A549 (cell line): Measurements from ENCODE around the gene METTL9.
"Not testable (repeated sequence)": the region's sequence is repeated elsewhere in the genome, so short reads cannot be mapped to it uniquely, and the experiment has no call there.

ENCODE experiments used
- EHMT2 ChIP-seq: fragments of 200-600 bp; sonication (generic); IDR thresholded peaks from 2 replicates; pipeline ENCODE4 v1.6.1; 2016; ENCODE audit warnings: antibody characterized with exemption, low read depth, mild to moderate bottlenecking, moderate library complexity
- FOSL2 ChIP-seq, 2 experiments: fragments of 450-650 bp in 1 of 2; fragments of >200 bp in 1 of 2; sonication (Bioruptor Twin) in 1 of 2; formaldehyde crosslinking; IDR thresholded peaks; 2 replicates each; pipeline versions ENCODE4 v1.5.0 to v1.6.1; 2016 to 2020; ENCODE audit warnings: mild to moderate bottlenecking in 1 of 2, moderate library complexity in 1 of 2
- GATA3 ChIP-seq: IDR thresholded peaks from 2 replicates; pipeline ENCODE4 v1.6.1; 2012; ENCODE audit warnings: borderline replicate concordance
- HDAC2 ChIP-seq: fragments of 200-600 bp; sonication (generic); IDR thresholded peaks from 2 replicates; pipeline ENCODE4 v1.6.1; 2016
- MAZ ChIP-seq: fragments of 150-350 bp; IDR thresholded peaks from 2 replicates; pipeline ENCODE4 v1.6.1; 2014; ENCODE audit warnings: antibody characterized with exemption, low read depth, low read length, borderline replicate concordance
- NPAS2 ChIP-seq: fragments of 250-450 bp; sonication (Bioruptor Pico); IDR thresholded peaks from 2 replicates; pipeline ENCODE4 v1.8.0; 2022; ENCODE audit warnings: mild to moderate bottlenecking, moderate library complexity, borderline replicate concordance
- POLR2A ChIP-seq: IDR thresholded peaks from 2 replicates; pipeline ENCODE4 v1.6.1; 2012; ENCODE audit warnings: mild to moderate bottlenecking, low read length
- RCOR1 ChIP-seq: fragments of 150-350 bp; IDR thresholded peaks from 2 replicates; pipeline ENCODE4 v1.6.1; 2014; ENCODE audit warnings: antibody characterized with exemption, low read length, low read depth
- SREBF2 ChIP-seq: fragments of 450-650 bp; IDR thresholded peaks from 2 replicates; pipeline ENCODE4 v1.6.1; 2014; ENCODE audit warnings: mild to moderate bottlenecking, moderate library complexity
- USF2 ChIP-seq: fragments of 450-650 bp; IDR thresholded peaks from 2 replicates; pipeline ENCODE4 v1.6.1; 2014; ENCODE audit warnings: antibody characterized with exemption

- not testable (repeated sequence) for TF ChIP-seq POLR2A; FOSL2 (IDR thresholded peaks at IDR 0.05); FOSL2 (CRISPR knock-in tag; IDR thresholded peaks at IDR 0.05); NPAS2 (CRISPR knock-in tag); SREBF2; EHMT2; RCOR1; GATA3; HDAC2; MAZ; USF2
Measured at GRCh38 chr16:21605848-21606247, 6.5 kb downstream of the METTL9 start.
